SK-N-MC (cell line): Measurements from ENCODE around the gene ADCY2.

Experiments used
- EZH2 ChIP-seq: fragments of 200-600 bp; sonication (generic); IDR thresholded peaks from one replicate; pipeline ENCODE4 v1.6.1; 2017; ENCODE audit warnings: antibody characterized with exemption
- FOXP2 ChIP-seq: optimal IDR thresholded peaks from 2 replicates; pipeline ENCODE3; 2011; ENCODE audit warnings: mild to moderate bottlenecking, moderate library complexity; ENCODE audit not compliant: insufficient read depth; ENCODE audit errors: extremely low read length, control extremely low read depth
- POLR2AphosphoS5 ChIP-seq: IDR thresholded peaks from 2 replicates; pipeline ENCODE4 v1.6.1; 2012; ENCODE audit warnings: mild to moderate bottlenecking, low read depth, low read length, borderline replicate concordance

GRCh38 chr5:7759951-7760580 is 364.1 kb downstream of the ADCY2 start:
- TF ChIP-seq EZH2 (no peak), POLR2AphosphoS5 (no peak), FOXP2 (no peak)
